ENCODE results near the gene PRSS53. TPM values are rescaled to one million over a fixed set of nuclear protein-coding genes. Genes with fewer than 3 reads are reported as not detected.

The PRSS53 gene
- total RNA-seq, 4 donors from 2014 or later: 0.41 to 1.3 (median 1.1) TPM

DNA sequence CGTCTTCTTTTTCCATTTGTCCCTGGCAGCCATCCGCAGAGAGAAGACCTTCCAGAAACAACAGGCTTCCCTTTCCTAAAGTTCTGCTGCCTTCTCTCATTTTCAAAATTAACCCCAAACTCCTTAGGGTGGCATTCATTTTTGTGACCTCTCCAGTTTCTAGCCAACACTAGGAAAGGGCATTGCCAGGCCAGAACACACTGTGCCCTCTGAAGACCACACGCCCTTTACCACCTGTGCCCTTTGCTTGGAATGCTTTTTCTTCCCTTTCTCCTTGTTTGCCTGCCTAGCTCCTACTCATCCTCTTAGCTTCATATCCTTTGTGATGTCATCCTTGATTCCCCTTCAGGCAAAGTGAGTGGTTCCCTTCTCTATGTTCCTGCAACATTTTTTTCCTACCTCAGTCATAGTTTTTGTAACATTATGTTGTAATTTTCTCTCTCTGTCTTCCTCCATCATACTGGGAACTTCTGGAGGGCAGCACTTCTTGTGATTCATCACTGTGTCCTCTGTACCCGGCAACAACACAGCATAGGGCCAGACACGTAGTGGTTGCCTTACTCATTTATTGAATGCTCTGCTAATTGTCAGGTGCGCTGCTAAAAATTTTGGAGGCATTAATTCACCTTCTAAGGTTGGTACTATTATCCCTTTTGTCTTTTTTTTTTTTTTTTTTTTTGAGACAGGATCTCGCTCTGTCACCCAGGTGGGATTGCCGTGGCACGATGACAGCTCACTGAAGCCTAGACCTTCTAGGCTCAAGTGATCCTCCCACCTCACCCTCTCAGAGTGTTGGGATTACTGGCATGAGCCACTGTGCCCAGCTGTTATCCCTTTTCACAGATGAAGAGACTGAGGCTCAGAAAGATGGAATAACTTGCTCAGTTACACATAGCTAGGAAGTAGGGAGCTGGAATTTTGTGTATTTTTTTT lies 29.7 kb upstream of the PRSS53 start:
- Histone ChIP-seq H3K27me3 (no peaks in the 10 kb centered on the region), H3K36me3 (peaks cover 9 to 43% (median 25%) of the 10 kb centered on the region in 3 donors), H3K9me3 (no peaks in the 10 kb centered on the region), H3K4me1 (peaks cover 18 to 60% (median 20%) of the 10 kb centered on the region in 3 donors), H3K27ac (peak overlapping the region; percentile 90 to 99 (median 98)), H3K4me3 (peak overlapping the region; percentile 47 to 88 (median 71))
- 36% methylated on average over 9 of the region's 9 CpGs for WGBS, 2 donors
- DNase-seq: no peak
- TF ChIP-seq POLR2A (IDR thresholded peaks at IDR 0.05): no peak
- TF ChIP-seq, protein P1, sequence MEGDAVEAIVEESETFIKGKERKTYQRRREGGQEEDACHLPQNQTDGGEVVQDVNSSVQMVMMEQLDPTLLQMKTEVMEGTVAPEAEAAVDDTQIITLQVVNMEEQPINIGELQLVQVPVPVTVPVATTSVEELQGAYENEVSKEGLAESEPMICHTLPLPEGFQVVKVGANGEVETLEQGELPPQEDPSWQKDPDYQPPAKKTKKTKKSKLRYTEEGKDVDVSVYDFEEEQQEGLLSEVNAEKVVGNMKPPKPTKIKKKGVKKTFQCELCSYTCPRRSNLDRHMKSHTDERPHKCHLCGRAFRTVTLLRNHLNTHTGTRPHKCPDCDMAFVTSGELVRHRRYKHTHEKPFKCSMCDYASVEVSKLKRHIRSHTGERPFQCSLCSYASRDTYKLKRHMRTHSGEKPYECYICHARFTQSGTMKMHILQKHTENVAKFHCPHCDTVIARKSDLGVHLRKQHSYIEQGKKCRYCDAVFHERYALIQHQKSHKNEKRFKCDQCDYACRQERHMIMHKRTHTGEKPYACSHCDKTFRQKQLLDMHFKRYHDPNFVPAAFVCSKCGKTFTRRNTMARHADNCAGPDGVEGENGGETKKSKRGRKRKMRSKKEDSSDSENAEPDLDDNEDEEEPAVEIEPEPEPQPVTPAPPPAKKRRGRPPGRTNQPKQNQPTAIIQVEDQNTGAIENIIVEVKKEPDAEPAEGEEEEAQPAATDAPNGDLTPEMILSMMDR (IDR thresholded peaks at IDR 0.05): no peak
- intact Hi-C loops (cut with DNase I): no loop called here

DNA sequence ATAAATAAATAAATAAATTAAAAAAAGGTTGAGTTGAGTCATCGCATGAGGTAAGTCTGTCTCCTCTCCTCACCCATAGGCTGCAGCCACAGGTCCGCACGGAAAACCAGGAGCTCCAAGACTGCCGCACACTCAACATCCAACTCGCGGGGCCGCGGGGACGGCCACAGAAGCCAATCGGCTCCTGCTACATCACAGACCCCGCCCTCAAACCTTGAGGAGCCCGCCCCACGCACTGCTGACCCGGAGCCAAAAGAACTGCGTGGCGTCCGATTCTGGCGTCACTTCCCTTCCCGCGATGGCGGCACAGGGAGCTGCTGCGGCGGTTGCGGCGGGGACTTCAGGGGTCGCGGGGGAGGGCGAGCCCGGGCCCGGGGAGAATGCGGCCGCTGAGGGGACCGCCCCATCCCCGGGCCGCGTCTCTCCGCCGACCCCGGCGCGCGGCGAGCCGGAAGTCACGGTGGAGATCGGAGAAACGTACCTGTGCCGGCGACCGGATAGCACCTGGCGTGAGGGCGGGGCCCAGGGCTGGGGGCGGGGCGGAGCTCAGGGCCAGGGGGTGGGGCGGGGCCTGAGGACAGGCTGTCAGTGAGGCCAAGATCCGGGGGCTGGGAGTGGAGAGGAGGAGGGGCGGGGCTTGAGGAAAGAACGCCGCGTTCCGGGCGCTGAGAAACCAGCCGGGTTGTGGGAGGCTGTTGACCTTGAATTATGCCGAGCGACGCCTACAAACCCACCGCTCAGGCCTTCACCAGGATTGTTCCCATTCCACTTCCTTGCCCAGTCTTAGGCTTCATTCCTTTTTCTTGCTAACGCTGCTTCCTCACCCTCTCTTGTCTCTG lies 28.9 kb upstream of the PRSS53 start, which contains the start of gene KAT8:
KAT8 (plus strand) TSS at position 281 of the 839 bp plus-strand sequence; CDS start at position 299, 18 bp downstream.
- Histone ChIP-seq H3K4me3 (peak within 1 kb of the TSS; percentile 47 to 88 (median 71)), H3K36me3 (peaks cover 9 to 35% (median 25%) of the 10 kb centered on the region in 3 donors), H3K9me3 (no peaks in the 10 kb centered on the region), H3K27ac (peak within 1 kb of the TSS; percentile 90 to 99 (median 98)), H3K4me1 (peaks cover 18 to 69% (median 25%) of the 10 kb centered on the region in 3 donors), H3K27me3 (no peaks in the 10 kb centered on the region)
- WGBS, 2 donors: 0% methylated on average over 16 to 30 of the region's 68 CpGs
- TF ChIP-seq, protein P1 (IDR thresholded peaks at IDR 0.05): no peak
- TF ChIP-seq POLR2A (IDR thresholded peaks at IDR 0.05): peak in 3 of 4 donors; percentile 69 to 90 (median 89)
- intact Hi-C loops (cut with DNase I): no loop called here
- peak; percentile 89 for DNase-seq

DNA sequence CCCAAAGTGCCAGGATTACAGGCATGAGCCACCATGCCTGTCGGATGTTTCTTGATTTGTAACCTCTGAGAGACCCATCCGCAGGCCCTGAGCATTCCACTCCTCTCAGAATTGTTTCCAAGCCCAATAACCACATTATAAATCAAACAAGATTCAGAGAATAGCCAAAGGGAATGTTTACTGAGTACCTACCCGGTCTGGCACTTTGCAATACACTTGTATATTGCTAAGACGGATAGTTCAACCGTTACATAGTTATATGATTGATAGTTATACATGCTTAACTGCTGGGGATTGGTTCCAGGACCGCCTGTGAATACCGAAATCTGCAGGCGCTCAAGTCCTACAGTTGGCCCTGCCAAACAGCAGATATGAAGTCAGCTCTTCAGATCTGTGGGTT lies 25.7 kb upstream of the PRSS53 start:
- no peak for TF ChIP-seq POLR2A (IDR thresholded peaks at IDR 0.05)
- TF ChIP-seq, protein P1 (IDR thresholded peaks at IDR 0.05): no peak
- no peak for DNase-seq
- Histone ChIP-seq H3K4me3 (no peak overlapping the region), H3K27me3 (no peaks in the 10 kb centered on the region), H3K9me3 (no peaks in the 10 kb centered on the region), H3K36me3 (peaks cover 17 to 35% (median 22%) of the 10 kb centered on the region in 3 donors), H3K27ac (peak overlapping the region; percentile 20 to 86 (median 76)), H3K4me1 (peaks cover 26 to 89% (median 33%) of the 10 kb centered on the region in 3 donors)
- intact Hi-C loops (cut with DNase I): no loop called here
- WGBS, 2 donors: 34 to 46% methylated on average over 8 of the region's 8 CpGs

DNA sequence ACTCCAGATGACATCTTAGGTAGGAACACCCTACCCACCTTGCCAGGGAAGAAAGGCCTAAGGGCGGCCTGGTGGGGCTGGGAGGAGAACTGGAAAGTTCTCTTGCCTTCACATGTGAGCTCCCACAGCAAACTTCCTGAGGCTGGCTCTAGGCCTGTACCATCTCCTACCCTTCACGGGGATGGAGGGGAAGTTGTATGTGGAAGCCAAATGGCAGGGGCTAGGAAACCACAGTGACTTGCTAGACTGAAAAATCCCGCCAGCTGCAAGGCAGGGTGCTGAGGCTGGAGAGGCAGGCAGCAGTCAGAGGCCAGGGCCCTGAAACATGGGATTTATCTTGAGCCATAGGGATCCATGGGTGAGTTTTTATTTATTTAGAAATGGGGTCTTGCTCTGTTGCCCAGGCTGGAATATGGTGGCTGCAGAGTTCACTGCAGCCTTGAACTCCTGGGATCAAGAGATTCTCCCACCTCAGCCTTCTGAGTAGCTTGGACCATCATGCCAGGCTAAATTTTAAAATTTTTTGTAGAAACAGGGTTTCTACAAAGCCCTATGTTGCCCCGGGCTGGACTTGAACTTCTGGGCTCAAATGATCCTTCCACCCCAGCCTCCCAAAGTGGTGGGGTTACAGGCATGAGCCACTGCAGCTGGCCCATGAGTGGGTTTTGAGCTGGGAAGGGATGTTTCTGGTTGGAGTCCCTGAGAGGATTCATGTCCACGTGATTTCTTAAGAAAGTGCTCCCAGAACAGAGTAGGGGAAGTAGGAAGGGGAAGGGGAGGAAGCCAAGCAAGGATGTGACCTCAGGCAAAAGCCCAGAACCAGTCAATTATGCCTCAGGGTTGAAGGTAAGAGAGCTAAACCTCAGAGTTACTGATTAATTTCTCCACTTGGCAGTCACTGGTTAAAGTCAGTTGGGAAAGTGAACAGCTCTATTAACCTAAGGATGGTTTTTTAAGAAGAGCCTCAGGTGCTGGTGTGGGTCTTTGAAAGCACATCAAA lies 24.7 kb upstream of the PRSS53 start:
- Histone ChIP-seq H3K27me3 (no peaks in the 10 kb centered on the region), H3K4me3 (no peak overlapping the region), H3K9me3 (no peaks in the 10 kb centered on the region), H3K36me3 (peaks cover 17 to 36% (median 22%) of the 10 kb centered on the region in 3 donors), H3K4me1 (peaks cover 28 to 89% (median 32%) of the 10 kb centered on the region in 3 donors), H3K27ac (peak overlapping the region; percentile 20 to 86 (median 76))
- TF ChIP-seq POLR2A (IDR thresholded peaks at IDR 0.05): no peak
- TF ChIP-seq, protein P1 (IDR thresholded peaks at IDR 0.05): no peak
- 46 to 57% methylated on average over 3 to 4 of the region's 5 CpGs for WGBS, 2 donors
- no peak for DNase-seq
- intact Hi-C loops (cut with DNase I): no loop called here
